NCI-H187 (cell line): ENCODE measurements around the gene VAPA.

Experiments
- DNase-seq, 2 experiments: peaks; one replicate each; lab custom pipeline; 2025; lab: John Stamatoyannopoulos, UW

VAPA gene

GRCh38 chr18:10002280-10002679 is 88.5 kb downstream of the VAPA start:
- no peak for DNase-seq

GRCh38 chr18:10003281-10003680 is 89.5 kb downstream of the VAPA start:
- no peak for DNase-seq

GRCh38 chr18:10003866-10004265 is 90.0 kb downstream of the VAPA start:
- DNase-seq = no peak

GRCh38 chr18:10006311-10006893 is 92.6 kb downstream of the VAPA start:
- no peak for DNase-seq

GRCh38 chr18:10008006-10008647 is 94.3 kb downstream of the VAPA start:
- DNase-seq = no peak
